LNCAP (cell line): Measurements from ENCODE around the gene MYH9.
A peak's percentile ranks its signal among the peaks of the same experiment; 100 is the strongest.

ENCODE experiments used
- CTCF ChIP-seq: fragments of 450-650 bp; IDR thresholded peaks from 2 replicates; pipeline ENCODE4 v1.5.1; 2017; ENCODE audit warnings: mild to moderate bottlenecking

The MYH9 gene

GRCh38 chr22:36337365-36338130 lies 50.2 kb downstream of the MYH9 start:
- no peak for TF ChIP-seq CTCF

DNA sequence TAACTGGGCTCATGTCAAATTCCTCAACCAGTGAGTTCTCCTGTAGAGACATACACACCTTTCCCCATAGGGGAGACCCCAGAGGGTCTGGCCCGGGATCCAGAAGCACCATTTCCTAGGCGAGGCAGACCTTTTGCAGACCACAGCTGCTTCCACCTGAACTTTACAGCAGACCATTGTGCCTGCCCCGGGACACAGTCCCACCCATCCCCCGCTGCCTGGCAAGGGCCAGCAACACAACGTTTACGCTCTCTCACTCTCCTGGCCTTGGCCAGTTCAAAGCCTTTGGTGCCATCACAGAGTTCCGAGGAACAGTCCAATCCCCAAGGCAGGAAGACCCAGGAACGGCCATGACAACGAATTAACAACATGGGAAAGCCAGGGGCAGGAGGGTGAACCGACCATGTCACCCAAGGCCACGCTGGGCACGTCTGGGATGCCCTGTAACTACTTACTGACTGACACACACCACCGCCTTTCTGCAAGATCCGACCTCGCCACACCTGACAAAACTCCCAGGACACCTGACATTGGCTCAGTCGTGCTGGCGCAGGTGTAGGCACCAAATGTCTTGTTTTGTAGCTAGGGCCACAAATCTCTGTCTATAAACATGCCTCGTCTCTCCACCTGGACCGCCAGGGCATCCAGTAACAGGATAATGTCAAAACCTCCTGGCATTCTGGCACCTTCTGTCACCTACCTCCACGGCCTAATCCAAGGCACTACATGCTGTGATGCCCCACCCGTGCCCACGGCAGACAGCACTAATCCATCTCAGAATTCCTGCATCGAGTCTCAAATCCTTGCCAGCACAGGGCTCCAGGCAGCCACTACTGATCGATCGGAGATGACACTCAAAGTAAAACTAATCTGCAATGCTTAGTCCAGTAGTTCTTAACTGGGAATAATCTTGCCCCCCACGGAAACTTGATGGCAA lies 51.3 kb downstream of the MYH9 start:
- TF ChIP-seq CTCF, result no peak

DNA sequence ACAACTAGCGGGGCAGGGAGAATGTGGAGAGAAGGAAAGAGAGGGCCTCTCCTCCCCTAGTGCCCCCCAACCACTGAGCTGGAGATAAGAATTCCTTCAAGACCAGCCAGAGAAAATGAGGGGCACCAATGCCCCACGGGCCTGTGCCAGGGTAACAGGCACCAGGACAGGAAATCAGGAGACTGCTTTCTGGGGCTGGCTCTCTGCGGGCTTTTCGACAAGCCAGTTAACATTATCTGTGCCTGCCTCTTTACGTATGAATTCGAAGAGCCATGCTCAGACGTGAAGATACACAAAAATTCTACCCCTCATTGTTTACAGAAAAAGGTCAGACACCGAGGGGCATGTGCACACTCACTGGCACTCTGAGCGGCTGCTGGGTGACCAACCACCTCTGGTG lies 52.1 kb downstream of the MYH9 start:
- TF ChIP-seq CTCF, result no peak

DNA sequence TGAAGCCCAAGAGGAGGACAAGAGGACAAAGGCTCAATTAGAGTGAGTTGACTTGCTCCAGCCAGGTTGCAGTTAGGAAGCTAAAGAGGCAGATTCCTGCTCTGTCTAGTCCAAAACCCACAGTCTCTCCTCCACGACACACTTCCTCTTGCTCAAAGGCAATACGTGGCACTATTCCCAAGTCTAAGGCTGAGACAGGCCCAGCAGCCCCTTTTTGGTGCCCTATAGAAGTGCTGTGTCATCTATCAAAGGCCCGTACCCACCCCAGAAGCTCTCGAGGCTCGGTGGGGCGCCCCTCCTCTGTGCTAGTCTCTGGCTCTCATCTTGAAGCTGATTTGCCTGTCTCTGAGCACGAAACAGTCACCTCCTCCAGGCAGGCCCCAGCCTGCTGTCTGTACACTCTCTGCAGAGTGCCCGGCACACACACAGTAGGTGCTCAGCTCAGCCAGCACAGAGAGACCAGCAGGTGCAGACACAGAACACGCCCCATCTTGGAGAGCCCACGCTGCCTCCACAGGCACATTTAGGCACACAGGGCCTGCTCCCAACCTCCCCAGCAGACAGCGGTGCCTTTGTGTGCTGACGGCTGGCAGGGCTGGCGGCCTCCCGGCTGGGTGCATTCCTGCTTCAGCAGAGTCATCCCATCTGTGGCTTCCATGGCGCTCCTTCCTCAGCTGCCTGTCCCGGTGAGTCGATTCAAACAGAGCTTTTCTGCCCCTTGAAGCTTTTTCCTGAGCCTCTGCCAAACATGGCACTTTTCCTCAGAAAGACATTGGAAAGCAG lies 52.8 kb downstream of the MYH9 start:
- TF ChIP-seq CTCF, result no peak

GRCh38 chr22:36334081-36334820 lies 53.5 kb downstream of the MYH9 start:
- 0 out of 2 replicates have a peak, but pooled peaks have one; percentile 14 for TF ChIP-seq CTCF

DNA sequence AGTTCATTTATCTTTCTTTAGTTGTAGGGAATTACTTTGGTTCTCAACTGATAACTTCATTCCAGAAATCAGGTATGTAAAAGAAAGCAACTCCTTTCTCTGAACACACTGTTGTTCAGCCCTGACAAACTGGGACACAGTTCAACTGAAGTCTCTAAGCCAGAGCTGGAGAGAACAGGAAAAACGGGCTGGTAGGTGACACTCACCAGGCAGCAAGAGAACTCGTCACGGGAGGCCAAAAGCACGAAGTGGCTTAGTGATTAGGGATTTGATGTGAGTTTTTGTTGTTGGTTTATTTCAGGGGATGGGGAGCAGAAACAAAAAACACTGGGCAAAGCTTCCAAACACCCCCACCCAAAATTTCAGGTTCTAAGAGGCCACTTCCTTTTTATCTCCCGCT lies 54.1 kb downstream of the MYH9 start:
- no peak for TF ChIP-seq CTCF
